CD4-positive, alpha-beta T cell (primary cell): ENCODE results near the gene SIX3. TPM values are rescaled to one million over a fixed set of nuclear protein-coding genes. Genes with fewer than 3 reads are reported as not detected.

Experiments used
- ATAC-seq: fragments of 200-7000 bp; cut with Tn5 transposase; one replicate; pipeline ENCODE4 v1.10.0; 2022; ENCODE audit warnings: mild to moderate bottlenecking; ENCODE audit not compliant: poor library complexity
- CTCF ChIA-PET: fragments of 350-600 bp; sonication (Branson Sonifier 250); formaldehyde crosslinking; loops from one replicate; lab custom pipeline; 2021; ENCODE audit warnings: antibody characterized with exemption, inconsistent platforms; lab: Charles Lee
- POLR2A ChIA-PET: fragments of 350-600 bp; sonication (Branson Sonifier 250); formaldehyde crosslinking; loops from one replicate; lab custom pipeline; 2021; ENCODE audit warnings: antibody characterized with exemption, inconsistent platforms; lab: Charles Lee
- DNase-seq, 14 experiments: peaks; one replicate each; pipeline ENCODE4 v3.0.0-alpha.2; 2013 to 2020; ENCODE audit warnings: mixed read lengths in 2 of 14
- H3K27ac ChIP-seq, 2 donors: one replicate each; pipeline versions ENCODE4 v1.5.1 to v1.7.0; 2013; ENCODE audit warnings: low read length in 2 of 2, low read depth in 1 of 2, mild to moderate bottlenecking in 1 of 2
- H3K27me3 ChIP-seq, 2 experiments: 1 replicate in 1 of 2; 2 replicates in 1 of 2; pipeline versions ENCODE4 v1.6.1 to v1.7.0; 2013; ENCODE audit warnings: low read length in 2 of 2, control low read depth in 1 of 2, mild to moderate bottlenecking in 1 of 2, moderate library complexity in 1 of 2; ENCODE audit not compliant: insufficient read depth in 2 of 2, control insufficient read depth in 1 of 2
- H3K36me3 ChIP-seq: one replicate; pipeline ENCODE4 v1.6.1; 2013; ENCODE audit warnings: low read length, control low read depth; ENCODE audit not compliant: insufficient read depth
- H3K4me1 ChIP-seq: one replicate; pipeline ENCODE4 v1.6.1; 2013; ENCODE audit warnings: low read length, control low read depth; ENCODE audit not compliant: insufficient read depth
- H3K4me3 ChIP-seq: one replicate; pipeline ENCODE4 v1.5.1; 2013; ENCODE audit warnings: mild to moderate bottlenecking, low read length, moderate library complexity
- H3K9me3 ChIP-seq, 2 experiments: 1 replicate in 1 of 2; 2 replicates in 1 of 2; pipeline versions ENCODE4 v1.6.1 to v1.7.0; 2013; ENCODE audit warnings: low read length in 2 of 2, mild to moderate bottlenecking in 2 of 2, control low read depth in 1 of 2, moderate library complexity in 1 of 2; ENCODE audit not compliant: control insufficient read depth in 1 of 2, insufficient read depth in 1 of 2
- H3K27ac Mint-ChIP-seq: one replicate; pipeline ENCODE4 v1.8.0; 2020; ENCODE audit warnings: mixed read lengths
- H3K27me3 Mint-ChIP-seq: one replicate; pipeline ENCODE4 v1.8.0; 2021; ENCODE audit warnings: mixed read lengths
- H3K36me3 Mint-ChIP-seq: one replicate; pipeline ENCODE4 v1.8.0; 2021; ENCODE audit warnings: low read depth, mixed read lengths
- H3K4me1 Mint-ChIP-seq: one replicate; pipeline ENCODE4 v1.8.0; 2021; ENCODE audit warnings: low read depth, mixed read lengths
- H3K4me3 Mint-ChIP-seq: one replicate; pipeline ENCODE4 v1.8.0; 2020; ENCODE audit warnings: mild to moderate bottlenecking, mixed read lengths
- H3K9me3 Mint-ChIP-seq: one replicate; pipeline ENCODE4 v1.8.0; 2020; ENCODE audit warnings: mixed read lengths
- intact Hi-C, 2 experiments: fragments of 100-400 bp; cut with DNase I in 1 of 2; cut with micrococcal nuclease in 1 of 2; formaldehyde crosslinking; loops; one replicate each; pipeline versions ENCODE4 v1.15.1 to v1.9.0; 2023 to 2025; cut with DNase I, micrococcal nuclease
- total RNA-seq, 174 experiments: library from RNA in 2 of 174; stranded (reverse) in 2 of 174; gene quantifications; one replicate each; pipeline ENCODE4 v1.2.3 and lab custom pipeline; 2021 to 2026
- TF ChIP-seq, protein P1 (sequence below): fragments of 200-600 bp; IDR thresholded peaks from one replicate; pipeline ENCODE4 v1.8.0; 2022; ENCODE audit warnings: antibody characterized with exemption, mild to moderate bottlenecking

Gene SIX3
- total RNA-seq, 2 experiments from 2014 or later, result not detected

DNA sequence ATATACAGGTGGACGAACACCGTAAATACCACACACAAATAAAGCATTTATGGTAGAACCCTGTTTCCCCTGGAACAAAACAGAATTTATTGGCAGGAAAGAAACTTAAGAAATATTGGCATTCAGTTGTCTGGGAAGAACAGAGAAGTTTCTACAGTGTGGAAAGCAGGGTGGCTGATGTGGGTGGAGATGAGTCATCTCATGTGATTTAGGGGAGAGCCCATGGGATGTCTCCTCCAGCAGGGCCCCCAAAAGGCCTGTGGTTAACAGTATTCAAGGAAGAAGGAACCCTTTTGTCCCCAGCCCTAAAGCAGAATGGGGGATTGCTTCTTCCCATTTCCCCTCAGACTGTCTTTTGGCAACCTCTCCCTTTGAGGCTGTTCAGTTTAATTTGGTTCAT, 24.2 kb downstream of the SIX3 start:
- TF ChIP-seq, protein P1, sequence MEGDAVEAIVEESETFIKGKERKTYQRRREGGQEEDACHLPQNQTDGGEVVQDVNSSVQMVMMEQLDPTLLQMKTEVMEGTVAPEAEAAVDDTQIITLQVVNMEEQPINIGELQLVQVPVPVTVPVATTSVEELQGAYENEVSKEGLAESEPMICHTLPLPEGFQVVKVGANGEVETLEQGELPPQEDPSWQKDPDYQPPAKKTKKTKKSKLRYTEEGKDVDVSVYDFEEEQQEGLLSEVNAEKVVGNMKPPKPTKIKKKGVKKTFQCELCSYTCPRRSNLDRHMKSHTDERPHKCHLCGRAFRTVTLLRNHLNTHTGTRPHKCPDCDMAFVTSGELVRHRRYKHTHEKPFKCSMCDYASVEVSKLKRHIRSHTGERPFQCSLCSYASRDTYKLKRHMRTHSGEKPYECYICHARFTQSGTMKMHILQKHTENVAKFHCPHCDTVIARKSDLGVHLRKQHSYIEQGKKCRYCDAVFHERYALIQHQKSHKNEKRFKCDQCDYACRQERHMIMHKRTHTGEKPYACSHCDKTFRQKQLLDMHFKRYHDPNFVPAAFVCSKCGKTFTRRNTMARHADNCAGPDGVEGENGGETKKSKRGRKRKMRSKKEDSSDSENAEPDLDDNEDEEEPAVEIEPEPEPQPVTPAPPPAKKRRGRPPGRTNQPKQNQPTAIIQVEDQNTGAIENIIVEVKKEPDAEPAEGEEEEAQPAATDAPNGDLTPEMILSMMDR, result no peak

DNA sequence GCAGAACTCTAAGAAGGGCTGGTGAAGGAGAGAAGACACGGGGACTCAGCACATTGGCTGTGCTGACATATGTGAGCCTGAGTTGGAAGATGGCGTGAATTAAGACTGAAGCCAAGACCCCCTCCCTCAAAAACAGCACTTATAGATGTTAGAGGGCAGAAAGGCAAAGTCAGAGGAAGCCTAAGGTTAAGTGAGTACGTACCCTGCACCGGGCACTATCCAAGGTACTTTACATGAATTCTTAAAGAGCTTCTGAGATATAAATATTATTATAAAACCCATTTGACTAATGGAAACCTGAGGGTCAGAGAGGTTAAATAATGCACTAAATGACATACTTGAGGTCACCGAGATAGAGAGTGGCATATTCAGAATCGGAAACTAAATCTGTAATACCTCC, 25.6 kb downstream of the SIX3 start:
- Mint-ChIP-seq H3K9me3 (no peaks in the 10 kb centered on the region), H3K4me1 (no peaks in the 10 kb centered on the region), H3K27ac (no peak overlapping the region), H3K36me3 (no peaks in the 10 kb centered on the region), H3K27me3 (peaks cover 43% of the 10 kb centered on the region), H3K4me3 (no peak overlapping the region)
- Histone ChIP-seq H3K27ac (no peak overlapping the region), H3K9me3 (no peaks in the 10 kb centered on the region), H3K4me1 (no peaks in the 10 kb centered on the region), H3K27me3 (peaks cover 14 to 15% of the 10 kb centered on the region in 2 experiments), H3K36me3 (no peaks in the 10 kb centered on the region), H3K4me3 (no peak overlapping the region)
- no peak for DNase-seq
- POLR2A ChIA-PET, result no interaction called here
- TF ChIP-seq, protein P1, result no peak
- intact Hi-C loops, result no loop called here
- CTCF ChIA-PET, result no interaction called here
- no peak for ATAC-seq

More for the DNA sequence above, 24.2 kb downstream of the SIX3 start:
- Histone ChIP-seq H3K27me3 (peaks cover 15 to 20% of the 10 kb centered on the region in 2 experiments), H3K9me3 (no peaks in the 10 kb centered on the region), H3K4me1 (no peaks in the 10 kb centered on the region), H3K4me3 (no peak overlapping the region), H3K36me3 (no peaks in the 10 kb centered on the region), H3K27ac (no peak overlapping the region)
- Mint-ChIP-seq H3K4me3 (no peak overlapping the region), H3K4me1 (no peaks in the 10 kb centered on the region), H3K27ac (no peak overlapping the region), H3K27me3 (peaks cover 50% of the 10 kb centered on the region), H3K9me3 (no peaks in the 10 kb centered on the region), H3K36me3 (no peaks in the 10 kb centered on the region)
- DNase-seq (no peak), ATAC-seq (no peak)
- CTCF ChIA-PET, result no interaction called here
- intact Hi-C loops, result no loop called here
- POLR2A ChIA-PET, result no interaction called here

DNA sequence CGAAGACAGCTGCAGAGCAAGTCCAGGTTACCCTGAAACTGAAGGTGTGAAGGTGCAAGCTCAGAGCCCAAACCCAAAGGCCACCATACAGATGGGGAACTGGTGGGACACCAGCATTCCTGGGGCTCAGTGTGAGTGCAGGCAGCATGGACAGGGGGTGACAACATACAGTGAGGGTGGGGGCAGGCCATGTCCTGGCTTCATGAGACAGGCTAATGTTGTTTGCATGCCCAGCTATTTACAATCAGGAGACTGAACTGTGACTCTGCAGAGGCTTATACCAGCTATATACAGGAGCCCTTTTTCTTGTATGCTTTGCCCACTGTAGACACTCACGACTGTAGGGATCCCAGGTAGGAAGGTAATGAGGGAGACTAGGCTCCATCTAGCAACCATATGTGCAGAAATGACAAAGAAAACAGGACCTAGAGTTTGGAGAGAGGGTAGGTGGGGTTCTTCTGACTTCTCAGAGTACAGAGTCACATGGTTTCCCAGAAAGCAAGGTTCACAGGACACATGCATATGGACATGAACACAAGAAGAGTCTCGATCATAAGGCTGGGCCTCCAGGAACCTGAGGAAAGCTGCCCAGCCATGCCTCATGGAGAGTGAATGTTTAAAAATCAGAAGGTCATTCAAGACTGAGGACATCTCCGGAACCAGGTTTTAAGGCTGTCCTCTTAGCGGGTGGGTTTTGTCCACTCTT, 26.4 kb downstream of the SIX3 start:
- no peaks in the 10 kb centered on the region for H3K4me1 ChIP-seq
- ATAC-seq, result no peak
- H3K36me3 Mint-ChIP-seq, result no peaks in the 10 kb centered on the region
- H3K27ac Mint-ChIP-seq, result no peak overlapping the region
- no peak overlapping the region for H3K4me3 ChIP-seq
- TF ChIP-seq, protein P1, result no peak
- no peak overlapping the region for H3K4me3 Mint-ChIP-seq
- no peaks in the 10 kb centered on the region for H3K9me3 Mint-ChIP-seq
- ChIA-PET CTCF (no interaction called here), POLR2A (no interaction called here)
- H3K9me3 ChIP-seq, result no peaks in the 10 kb centered on the region
- H3K27ac ChIP-seq, result no peak overlapping the region
- H3K27me3 ChIP-seq, result peaks cover 14 to 16% of the 10 kb centered on the region in 2 experiments
- intact Hi-C loops, result no loop called here
- H3K27me3 Mint-ChIP-seq, result peaks cover 39% of the 10 kb centered on the region
- DNase-seq, result no peak
- no peaks in the 10 kb centered on the region for H3K36me3 ChIP-seq
- no peaks in the 10 kb centered on the region for H3K4me1 Mint-ChIP-seq
